IMR-90 (cell line): ENCODE results near the gene DDHD1. TPM values are rescaled to one million over a fixed set of nuclear protein-coding genes. Genes with fewer than 3 reads are reported as not detected.
A peak's percentile ranks its signal among the peaks of the same experiment; 100 is the strongest.

Experiments used
- ATAC-seq: fragments of 200-7000 bp; cut with Tn5 transposase; 2 replicates; pipeline ENCODE4 v1.9.1; 2020; ENCODE audit warnings: low read depth, mild to moderate bottlenecking, moderate library complexity
- BruUV-seq: library from RNA; stranded (reverse); fragments of 400-500 nt; replicated peaks from 2 replicates; lab custom pipeline; 2021; lab: Mats Ljungman, UMichigan
- CTCF ChIA-PET: fragments of 300-600 bp; formaldehyde crosslinking; extraction: SDS; loops from one replicate; lab custom pipeline; 2021; ENCODE audit warnings: antibody characterized with exemption; lab: Yijun Ruan, JAX
- POLR2A ChIA-PET: fragments of 300-600 bp; sonication (Branson Sonifier 250); formaldehyde crosslinking; loops from one replicate; lab custom pipeline; 2022; ENCODE audit warnings: antibody characterized with exemption; ENCODE audit not compliant: unreplicated experiment; lab: Charles Lee
- DNase-seq: peaks from one replicate; pipeline ENCODE4 v3.0.0; 2013
- H2AFZ ChIP-seq: replicated peaks from 2 replicates; pipeline ENCODE3; 2013; ENCODE audit warnings: low read length, mild to moderate bottlenecking; ENCODE audit not compliant: poor library complexity
- H2AK5ac ChIP-seq: 2 replicates; pipeline ENCODE4 v1.6.1; 2013; ENCODE audit warnings: low read depth, low read length, inconsistent platforms
- H2AK9ac ChIP-seq: replicated peaks from 2 replicates; pipeline ENCODE3; 2013; ENCODE audit warnings: mild to moderate bottlenecking, low read depth, low read length, moderate library complexity; ENCODE audit not compliant: poor library complexity
- H2BK120ac ChIP-seq: 2 replicates; pipeline ENCODE4 v1.6.1; 2013; ENCODE audit warnings: low read depth, low read length, inconsistent platforms
- H2BK15ac ChIP-seq: 3 replicates; pipeline ENCODE4 v1.6.1; 2013; ENCODE audit warnings: low read depth, low read length, inconsistent platforms
- H2BK20ac ChIP-seq: 2 replicates; pipeline ENCODE4 v1.6.1; 2013; ENCODE audit warnings: low read depth, mild to moderate bottlenecking, inconsistent platforms, low read length, moderate library complexity
- H2BK5ac ChIP-seq: 2 replicates; pipeline ENCODE4 v1.6.1; 2013; ENCODE audit warnings: mild to moderate bottlenecking, low read depth, low read length, inconsistent platforms; ENCODE audit not compliant: poor library complexity, severe bottlenecking
- H3K14ac ChIP-seq: replicated peaks from 2 replicates; pipeline ENCODE4 v1.6.1; 2013; ENCODE audit warnings: low read depth, low read length, inconsistent platforms
- H3K18ac ChIP-seq: 2 replicates; pipeline ENCODE4 v1.6.1; 2013; ENCODE audit warnings: low read depth, low read length, control low read depth
- H3K23ac ChIP-seq: 2 replicates; pipeline ENCODE4 v1.6.1; 2013; ENCODE audit warnings: low read depth, low read length, inconsistent platforms
- H3K27ac ChIP-seq: 2 replicates; pipeline ENCODE4 v1.5.1; 2013; ENCODE audit warnings: mild to moderate bottlenecking, control low read depth, low read length; ENCODE audit not compliant: insufficient read depth
- H3K27me3 ChIP-seq: 2 replicates; pipeline ENCODE4 v1.6.1; 2013; ENCODE audit warnings: low read length; ENCODE audit not compliant: control insufficient read depth, insufficient read depth
- H3K36me3 ChIP-seq: 2 replicates; pipeline ENCODE4 v1.6.1; 2013; ENCODE audit warnings: low read length, mixed read lengths; ENCODE audit not compliant: control insufficient read depth, insufficient read depth
- H3K4ac ChIP-seq: 2 replicates; pipeline ENCODE4 v1.6.1; 2013; ENCODE audit warnings: low read depth, low read length, inconsistent platforms
- H3K4me1 ChIP-seq: 2 replicates; pipeline ENCODE4 v1.6.1; 2013; ENCODE audit warnings: low read length, mixed read lengths; ENCODE audit not compliant: control insufficient read depth, insufficient read depth
- H3K4me2 ChIP-seq: 2 replicates; pipeline ENCODE4 v1.6.1; 2013; ENCODE audit warnings: low read depth, mild to moderate bottlenecking, control low read depth, low read length, moderate library complexity
- H3K4me3 ChIP-seq: 2 replicates; pipeline ENCODE4 v1.5.1; 2013; ENCODE audit warnings: low read depth, mild to moderate bottlenecking, control low read depth, low read length, moderate library complexity; ENCODE audit not compliant: insufficient read depth
- H3K56ac ChIP-seq: 2 replicates; pipeline ENCODE4 v1.6.1; 2013; ENCODE audit warnings: low read length, inconsistent platforms; ENCODE audit not compliant: insufficient read depth; ENCODE audit errors: extremely low read depth
- H3K79me1 ChIP-seq, 2 experiments: 2 replicates each; pipeline ENCODE4 v1.6.1; 2013; ENCODE audit warnings: low read length in 2 of 2, inconsistent platforms in 1 of 2, low read depth in 1 of 2
- H3K9ac ChIP-seq: 2 replicates; pipeline ENCODE4 v1.6.1; 2013; ENCODE audit warnings: low read depth, low read length, control low read depth
- H3K9me1 ChIP-seq: 2 replicates; pipeline ENCODE4 v1.6.1; 2013; ENCODE audit warnings: low read length, inconsistent platforms; ENCODE audit not compliant: insufficient read depth
- H3K9me3 ChIP-seq: 2 replicates; pipeline ENCODE4 v1.6.1; 2013; ENCODE audit warnings: low read length; ENCODE audit not compliant: control insufficient read depth, insufficient read depth
- H4K20me1 ChIP-seq: 2 replicates; pipeline ENCODE4 v1.6.1; 2013; ENCODE audit warnings: low read length, inconsistent platforms; ENCODE audit not compliant: insufficient read depth
- H4K5ac ChIP-seq: 2 replicates; pipeline ENCODE4 v1.6.1; 2013; ENCODE audit warnings: mild to moderate bottlenecking, low read depth, low read length, control low read depth
- H4K8ac ChIP-seq, 2 experiments: 2 replicates each; pipeline ENCODE4 v1.6.1; 2013; ENCODE audit warnings: low read depth in 2 of 2, low read length in 2 of 2, control low read depth in 1 of 2, inconsistent platforms in 1 of 2
- H4K91ac ChIP-seq: 2 replicates; pipeline ENCODE4 v1.6.1; 2013; ENCODE audit warnings: low read depth, low read length, inconsistent platforms; ENCODE audit not compliant: insufficient read depth
- FOS ChIP-seq: fragments of 150-350 bp; IDR thresholded peaks from 2 replicates; pipeline ENCODE4 v1.6.1; 2016; ENCODE audit warnings: low read depth, low read length
- MAFK ChIP-seq: IDR thresholded peaks from 2 replicates; pipeline ENCODE4 v1.6.1; 2012; ENCODE audit warnings: low read depth, low read length, improper control_type of control experiment
- MAZ ChIP-seq: IDR thresholded peaks from 2 replicates; pipeline ENCODE4 v1.6.1; 2012; ENCODE audit warnings: low read depth, mild to moderate bottlenecking, low read length, improper control_type of control experiment, moderate library complexity, borderline replicate concordance
- RCOR1 ChIP-seq: IDR thresholded peaks from 2 replicates; pipeline ENCODE4 v1.6.1; 2012; ENCODE audit warnings: mild to moderate bottlenecking, low read length, improper control_type of control experiment; ENCODE audit not compliant: insufficient replicate concordance
- USF2 ChIP-seq: fragments of 150-350 bp; IDR thresholded peaks from 2 replicates; pipeline ENCODE4 v1.6.1; 2017; ENCODE audit warnings: mild to moderate bottlenecking, antibody characterized with exemption, low read length, low read depth
- WGBS, 2 experiments: methylation state at CpG; one replicate each; pipeline versions ENCODE4 v1.1.5 to v1.1.7; 2013; ENCODE audit warnings: missing lambda C conversion rate in 2 of 2; ENCODE audit not compliant: insufficient read length in 1 of 2; ENCODE audit errors: extremely low coverage in 2 of 2; 5-methylcytosine and 5-hydroxymethylcytosine counted together
- dilution Hi-C: fragments of 300-500 bp; cut with HindIII; formaldehyde crosslinking; loops from one replicate; pipeline ENCODE4 v1.14.3; 2018; ENCODE audit warnings: low sequenced_read_pairs; ENCODE audit not compliant: unreplicated experiment
- in situ Hi-C: fragments of 300-500 bp; cut with MboI; formaldehyde crosslinking; loops from 3 replicates; pipeline ENCODE4 v1.14.3; 2019; ENCODE audit warnings: low sequenced_read_pairs, inconsistent platforms, mixed read lengths
- intact Hi-C: fragments of 100-400 bp; cut with micrococcal nuclease; formaldehyde crosslinking; loops from 2 replicates; pipeline ENCODE4 v1.10.0; 2022
- polyA plus RNA-seq, 3 experiments: library from polyadenylated mRNA; depleted of rRNA; stranded (reverse); fragments of >200 nt; gene quantifications; 2 replicates each; pipeline ENCODE4 v1.2.3, GENCODE V29; 2012; ENCODE audit warnings: low replicate concordance in 1 of 3
- total RNA-seq: library from RNA; depleted of rRNA; stranded (reverse); fragments of >200 nt; gene quantifications from 2 replicates; pipeline ENCODE4 v1.2.3, GENCODE V29; 2012

Gene DDHD1
- total and polyA plus RNA-seq, 2 of the 4 experiments (the other 2 are of a cell fraction), result 4.5 to 9.0 TPM

- H4K8ac ChIP-seq, result no peak overlapping the region
- H3K56ac ChIP-seq, result no peak overlapping the region
- no peak overlapping the region for H2BK15ac ChIP-seq
- POLR2A ChIA-PET, result no interaction called here
- no peak overlapping the region; the same call in 1 of the 2 replicates for H2BK20ac ChIP-seq
- no peak overlapping the region for H3K23ac ChIP-seq
- H3K27me3 ChIP-seq, result no peaks in the 10 kb centered on the region
- WGBS, 2 experiments, result 40% methylated on average over 1 of the region's 5 CpGs; no CpG with 5 or more reads in 1 of the 2 experiments
- no TSS peak for BruUV-seq
- no peaks in the 10 kb centered on the region for H3K79me1 ChIP-seq
- dilution Hi-C loops, result no loop called here
- H3K18ac ChIP-seq, result no peak overlapping the region
- no peak overlapping the region; the same call in 1 of the 2 replicates for H4K91ac ChIP-seq
- H3K9ac ChIP-seq, result no peak overlapping the region
- intact Hi-C loops, result no loop called here
- H3K4me1 ChIP-seq, result peaks cover 12% of the 10 kb centered on the region
- H2AK9ac ChIP-seq, result no peak overlapping the region
- H3K4ac ChIP-seq, result no peak overlapping the region
- no peak for ATAC-seq
- CTCF ChIA-PET, result interaction anchor here (1.0 kb wide), 1 partner anchor 8 kb away, joined by 3 read pairs; no protein-coding TSS in a partner anchor
- no peak overlapping the region for H3K4me2 ChIP-seq
- TF ChIP-seq FOS (no peak), MAFK (no peak), MAZ (no peak), USF2 (peak; percentile 65; the same call in 1 of the 2 replicates), RCOR1 (no peak)
- in situ Hi-C loops, result no loop called here
- DNase-seq, result peak; percentile 19
- peak overlapping the region; percentile 23; the same call in 1 of the 2 replicates for H2AK5ac ChIP-seq
- H2BK5ac ChIP-seq, result no peak overlapping the region
- H3K27ac ChIP-seq, result no peak overlapping the region
- no peaks in the 10 kb centered on the region; the same call in 1 of the 2 replicates for H4K20me1 ChIP-seq
- H3K9me1 ChIP-seq, result peaks cover 6% of the 10 kb centered on the region
- H3K14ac ChIP-seq, result no peak overlapping the region
- H3K36me3 ChIP-seq, result no peaks in the 10 kb centered on the region
- no peak overlapping the region; the same call in 1 of the 2 replicates for H2BK120ac ChIP-seq
- H4K5ac ChIP-seq, result no peak overlapping the region
- H3K4me3 ChIP-seq, result no peak overlapping the region
- H3K9me3 ChIP-seq, result no peaks in the 10 kb centered on the region
- peak overlapping the region; percentile 60 for H2AFZ ChIP-seq
These were observed 150.5 kb downstream of the DDHD1 start for GRCh38 chr14:53002576-53002975.
